Kidney (tissue), 14 donors: Measurements from ENCODE around the gene ZNF579. TPM values are rescaled to one million over a fixed set of nuclear protein-coding genes. Genes with fewer than 3 reads are reported as not detected.

Experiments used
- DNase-seq, 5 donors: peaks; one replicate each; pipeline ENCODE4 v3.0.0-alpha.2; 2013 to 2020
- FAIRE-seq: peaks from 2 replicates; lab custom pipeline; 2012; peaks lifted over from hg19 to GRCh38; lab: Jason Lieb, UNC
- H3K27ac ChIP-seq, 2 donors: one replicate each; pipeline ENCODE4 v1.7.0; 2013; ENCODE audit warnings: low read depth in 2 of 2, low read length in 2 of 2, inconsistent platforms in 1 of 2
- H3K27me3 ChIP-seq: one replicate; pipeline ENCODE4 v1.7.1; 2013; ENCODE audit warnings: low read length, inconsistent platforms; ENCODE audit not compliant: control insufficient read depth, insufficient read depth
- H3K36me3 ChIP-seq, 3 donors: one replicate each; pipeline versions ENCODE4 v1.7.0 to v1.7.1; 2013; ENCODE audit warnings: low read length in 3 of 3, control low read depth in 1 of 3, inconsistent platforms in 1 of 3; ENCODE audit not compliant: insufficient read depth in 3 of 3, control insufficient read depth in 2 of 3
- H3K4me1 ChIP-seq, 3 donors: one replicate each; pipeline versions ENCODE4 v1.7.0 to v1.7.1; 2013; ENCODE audit warnings: low read length in 3 of 3, inconsistent platforms in 1 of 3, low read depth in 1 of 3; ENCODE audit not compliant: control insufficient read depth in 2 of 3, insufficient read depth in 2 of 3
- H3K4me3 ChIP-seq, 3 donors: one replicate each; pipeline versions ENCODE4 v1.7.0 to v1.8.1; 2013; ENCODE audit warnings: low read length in 3 of 3, control low read depth in 1 of 3, inconsistent platforms in 1 of 3
- H3K9ac ChIP-seq, 3 donors: one replicate each; pipeline versions ENCODE4 v1.7.0 to v1.7.1; 2013; ENCODE audit warnings: low read length in 3 of 3, control low read depth in 1 of 3, inconsistent platforms in 1 of 3
- H3K9me3 ChIP-seq, 3 donors: one replicate each; pipeline versions ENCODE4 v1.7.0 to v1.7.1; 2013; ENCODE audit warnings: low read length in 3 of 3, control low read depth in 1 of 3, inconsistent platforms in 1 of 3; ENCODE audit not compliant: control insufficient read depth in 2 of 3, insufficient read depth in 1 of 3
- intact Hi-C: fragments of 100-400 bp; cut with DNase I; formaldehyde crosslinking; loops from one replicate; pipeline ENCODE4 v1.11.1; 2022
- polyA plus RNA-seq: library from polyadenylated mRNA; stranded (reverse); fragments of 350-450 nt; fragmentation: Illumina TruSeq; extraction: RNeasy Lipid Tissue Mini Kit (QIAGEN cat#74804); gene quantifications from one replicate; pipeline ENCODE4 v1.2.3, GENCODE V29; 2014; ENCODE audit warnings: low read depth, low replicate concordance; ENCODE audit not compliant: insufficient read depth
- total RNA-seq: library from RNA; stranded (reverse); fragmentation: NEBNext Ultra II Directional; extraction: Animal tissue kit (Norgen Biotek cat#: 25700); gene quantifications from one replicate; pipeline ENCODE4 v1.2.1, GENCODE V29; 2021
- TF ChIP-seq, protein P1 (sequence below): IDR thresholded peaks from 3 replicates; pipeline ENCODE4 v1.5.1; 2012; ENCODE audit warnings: mild to moderate bottlenecking, moderate library complexity, borderline replicate concordance; ENCODE audit not compliant: insufficient read depth; ENCODE audit errors: extremely low read depth
- donor health status: control.
- donor health status: control.
- donor health status: control.
- donor health status: control.
- donor health status: control.
- donor health status: DM: yes; HTN: yes; CAD: no.
- donor health status: Normal renal cell carcinoma (clear cell type).

The ZNF579 gene
- total and polyA plus RNA-seq, 2 donors from 2014 or later, result 10.9 to 16.6 TPM

DNA sequence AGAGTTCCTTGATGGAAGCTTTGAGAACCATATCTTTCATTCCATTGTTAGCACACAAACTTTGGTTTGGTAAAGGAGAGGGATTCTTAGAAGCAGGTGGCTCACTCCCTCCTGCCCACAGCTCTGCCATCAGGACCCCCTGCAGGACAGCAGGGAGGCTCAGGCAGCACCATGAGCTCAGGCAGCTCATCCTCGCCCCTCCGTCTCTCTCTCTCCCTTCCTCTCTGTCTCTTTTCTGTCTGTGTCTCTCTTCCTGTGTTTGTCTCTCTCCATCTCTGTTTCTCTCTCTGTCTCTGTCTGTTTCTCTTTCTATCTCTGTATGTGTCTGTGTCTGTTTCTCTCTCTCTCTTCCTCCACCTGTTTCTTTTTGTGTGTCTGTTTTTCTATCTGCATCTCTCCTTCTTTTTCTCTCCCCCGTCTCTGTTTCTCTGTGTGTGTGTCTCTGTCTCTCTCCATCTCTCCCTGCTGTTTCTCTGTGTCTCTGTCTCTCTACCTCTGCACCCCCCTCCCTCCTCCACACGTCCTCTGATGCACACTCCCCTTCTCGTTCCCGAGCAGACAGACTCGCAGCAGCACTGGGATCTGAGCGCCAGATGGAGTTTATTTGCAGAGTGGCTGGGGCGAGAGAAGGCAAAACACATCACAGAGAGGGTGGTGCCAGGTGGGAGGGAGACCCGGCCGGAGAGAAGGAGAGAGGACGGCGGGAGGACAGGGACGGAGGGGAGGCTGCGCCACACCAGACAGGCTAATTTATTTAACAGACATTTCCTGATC is 52.4 kb downstream of the ZNF579 start:
- Histone ChIP-seq H3K27ac (no peak overlapping the region), H3K9ac (no peak overlapping the region), H3K4me1 (peaks cover 0 to 8% (median 3%) of the 10 kb centered on the region in 3 donors), H3K36me3 (peaks cover 0 to 4% (median 0%) of the 10 kb centered on the region in 3 donors), H3K4me3 (no peak overlapping the region), H3K27me3 (no peaks in the 10 kb centered on the region), H3K9me3 (peaks cover 0 to 6% (median 0%) of the 10 kb centered on the region in 3 donors)
- FAIRE-seq, result no peak
- TF ChIP-seq, protein P1, sequence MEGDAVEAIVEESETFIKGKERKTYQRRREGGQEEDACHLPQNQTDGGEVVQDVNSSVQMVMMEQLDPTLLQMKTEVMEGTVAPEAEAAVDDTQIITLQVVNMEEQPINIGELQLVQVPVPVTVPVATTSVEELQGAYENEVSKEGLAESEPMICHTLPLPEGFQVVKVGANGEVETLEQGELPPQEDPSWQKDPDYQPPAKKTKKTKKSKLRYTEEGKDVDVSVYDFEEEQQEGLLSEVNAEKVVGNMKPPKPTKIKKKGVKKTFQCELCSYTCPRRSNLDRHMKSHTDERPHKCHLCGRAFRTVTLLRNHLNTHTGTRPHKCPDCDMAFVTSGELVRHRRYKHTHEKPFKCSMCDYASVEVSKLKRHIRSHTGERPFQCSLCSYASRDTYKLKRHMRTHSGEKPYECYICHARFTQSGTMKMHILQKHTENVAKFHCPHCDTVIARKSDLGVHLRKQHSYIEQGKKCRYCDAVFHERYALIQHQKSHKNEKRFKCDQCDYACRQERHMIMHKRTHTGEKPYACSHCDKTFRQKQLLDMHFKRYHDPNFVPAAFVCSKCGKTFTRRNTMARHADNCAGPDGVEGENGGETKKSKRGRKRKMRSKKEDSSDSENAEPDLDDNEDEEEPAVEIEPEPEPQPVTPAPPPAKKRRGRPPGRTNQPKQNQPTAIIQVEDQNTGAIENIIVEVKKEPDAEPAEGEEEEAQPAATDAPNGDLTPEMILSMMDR, result no peak
- DNase-seq, result peak in 1 of 5 donors; percentile 40
- intact Hi-C loops, result no loop called here

DNA sequence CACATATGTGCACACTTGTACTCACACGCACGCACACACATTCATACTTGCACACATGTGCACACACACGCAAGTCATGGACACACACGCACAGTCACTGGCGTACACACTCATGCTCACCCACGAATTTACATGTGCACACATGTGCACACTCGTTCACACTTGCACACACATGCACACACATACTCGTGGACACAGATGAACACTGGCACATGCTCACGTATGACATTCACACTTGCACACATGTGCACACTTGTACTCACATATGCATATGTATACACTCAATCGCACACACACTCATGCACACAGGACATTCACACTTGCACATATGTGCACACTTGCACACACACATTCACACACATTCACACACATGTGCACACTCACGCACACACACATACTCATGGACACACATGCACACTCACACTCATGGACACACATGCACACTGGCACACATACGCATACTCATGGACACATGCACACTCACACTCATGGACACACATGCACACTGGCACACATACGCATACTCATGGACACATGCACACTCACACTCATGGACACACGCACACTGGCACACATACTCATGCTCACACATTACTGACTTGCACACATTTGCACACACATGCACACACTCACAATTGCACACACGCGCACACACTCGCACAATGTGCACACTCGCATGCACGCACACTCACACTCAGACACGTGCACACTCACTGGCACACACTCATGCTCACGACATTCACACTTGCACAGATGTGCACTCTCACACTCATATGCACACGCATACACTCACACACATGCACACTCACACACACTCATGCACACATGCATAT is 53.2 kb downstream of the ZNF579 start:
- DNase-seq, result no peak
- FAIRE-seq, result no peak
- H3K4me3 ChIP-seq, result no peak overlapping the region
- TF ChIP-seq, protein P1, result no peak
- intact Hi-C loops, result no loop called here
- peaks cover 0 to 8% (median 3%) of the 10 kb centered on the region in 3 donors for H3K4me1 ChIP-seq
- no peak overlapping the region for H3K9ac ChIP-seq
- peaks cover 0 to 6% (median 0%) of the 10 kb centered on the region in 3 donors for H3K9me3 ChIP-seq
- no peaks in the 10 kb centered on the region for H3K27me3 ChIP-seq
- peaks cover 0 to 4% (median 0%) of the 10 kb centered on the region in 3 donors for H3K36me3 ChIP-seq
- H3K27ac ChIP-seq, result no peak overlapping the region

Other genes with a start within 250 kb of the ZNF579 start
- 13.0 TPM for gene KMT5C, start 241.0 kb downstream of the ZNF579 start, total RNA-seq
- gene KMT5C, start 241.0 kb downstream of the ZNF579 start, polyA plus RNA-seq, result 4.1 TPM
- gene COX6B2, start 226.1 kb downstream of the ZNF579 start, total RNA-seq, result 3.8 TPM
- gene COX6B2, start 226.1 kb downstream of the ZNF579 start, polyA plus RNA-seq, result 0.62 TPM
- gene GARIN5B, start 217.6 kb downstream of the ZNF579 start, total RNA-seq, result not detected
- not detected for gene GARIN5B, start 217.6 kb downstream of the ZNF579 start, polyA plus RNA-seq
- gene IL11, start 210.4 kb downstream of the ZNF579 start, total RNA-seq, result 0.47 TPM
- gene IL11, start 210.4 kb downstream of the ZNF579 start, polyA plus RNA-seq, result 0.37 TPM
- gene TMEM190, start 204.0 kb downstream of the ZNF579 start, total RNA-seq, result not detected
- not detected for gene TMEM190, start 204.0 kb downstream of the ZNF579 start, polyA plus RNA-seq
- 24.3 TPM for gene TMEM238, start 196.6 kb downstream of the ZNF579 start, total RNA-seq
- 8.1 TPM for gene TMEM238, start 196.6 kb downstream of the ZNF579 start, polyA plus RNA-seq
- 1,259 TPM for gene RPL28, start 194.9 kb downstream of the ZNF579 start, total RNA-seq
- gene RPL28, start 194.9 kb downstream of the ZNF579 start, polyA plus RNA-seq, result 1,453 TPM
- gene UBE2S, start 173.1 kb downstream of the ZNF579 start, total RNA-seq, result 16.8 TPM
- 20.8 TPM for gene UBE2S, start 173.1 kb downstream of the ZNF579 start, polyA plus RNA-seq
- gene SHISA7, start 137.5 kb downstream of the ZNF579 start, total RNA-seq, result not detected
- not detected for gene SHISA7, start 137.5 kb downstream of the ZNF579 start, polyA plus RNA-seq
- 45.9 TPM for gene ISOC2, start 119.2 kb downstream of the ZNF579 start, total RNA-seq
- 326 TPM for gene ISOC2, start 119.2 kb downstream of the ZNF579 start, polyA plus RNA-seq
- not detected for gene C19orf85, start 116.1 kb downstream of the ZNF579 start, total RNA-seq
- not detected for gene C19orf85, start 116.1 kb downstream of the ZNF579 start, polyA plus RNA-seq
- gene ZNF628, start 104.2 kb downstream of the ZNF579 start, total RNA-seq, result 12.0 TPM
- gene ZNF628, start 104.2 kb downstream of the ZNF579 start, polyA plus RNA-seq, result 2.3 TPM
- 42.6 TPM for gene NAT14, start 95.7 kb downstream of the ZNF579 start, total RNA-seq
- 45.0 TPM for gene NAT14, start 95.7 kb downstream of the ZNF579 start, polyA plus RNA-seq
- 9.4 TPM for gene SSC5D, start 92.4 kb downstream of the ZNF579 start, total RNA-seq
- gene SSC5D, start 92.4 kb downstream of the ZNF579 start, polyA plus RNA-seq, result 2.2 TPM
- not detected for gene SBK2, start 43.7 kb downstream of the ZNF579 start, total RNA-seq
- not detected for gene SBK2, start 43.7 kb downstream of the ZNF579 start, polyA plus RNA-seq
- gene SBK3, start 35.3 kb downstream of the ZNF579 start, total RNA-seq, result 0.66 TPM
- not detected for gene SBK3, start 35.3 kb downstream of the ZNF579 start, polyA plus RNA-seq
- gene FIZ1, start 18.7 kb upstream of the ZNF579 start, total RNA-seq, result 17.9 TPM
- 11.9 TPM for gene FIZ1, start 18.7 kb upstream of the ZNF579 start, polyA plus RNA-seq
- gene ZNF524, start 19.4 kb upstream of the ZNF579 start, total RNA-seq, result 22.9 TPM
- gene ZNF524, start 19.4 kb upstream of the ZNF579 start, polyA plus RNA-seq, result 32.6 TPM
- gene ZNF865, start 24.8 kb upstream of the ZNF579 start, total RNA-seq, result 17.4 TPM
- 5.8 TPM for gene ZNF865, start 24.8 kb upstream of the ZNF579 start, polyA plus RNA-seq
- 9.8 TPM for gene ZNF784, start 43.7 kb upstream of the ZNF579 start, total RNA-seq
- gene ZNF784, start 43.7 kb upstream of the ZNF579 start, polyA plus RNA-seq, result 6.6 TPM
- gene ZNF580, start 60.2 kb upstream of the ZNF579 start, total RNA-seq, result 56.8 TPM
- gene ZNF580, start 60.2 kb upstream of the ZNF579 start, polyA plus RNA-seq, result 47.0 TPM
- gene ZNF581, start 62.8 kb upstream of the ZNF579 start, total RNA-seq, result 23.6 TPM
- 22.0 TPM for gene ZNF581, start 62.8 kb upstream of the ZNF579 start, polyA plus RNA-seq
- gene CCDC106, start 67.4 kb upstream of the ZNF579 start, total RNA-seq, result 22.7 TPM
- 51.9 TPM for gene CCDC106, start 67.4 kb upstream of the ZNF579 start, polyA plus RNA-seq
- 161 TPM for gene U2AF2, start 74.2 kb upstream of the ZNF579 start, total RNA-seq
- 54.8 TPM for gene U2AF2, start 74.2 kb upstream of the ZNF579 start, polyA plus RNA-seq
- 145 TPM for gene EPN1, start 94.4 kb upstream of the ZNF579 start, total RNA-seq
- 138 TPM for gene EPN1, start 94.4 kb upstream of the ZNF579 start, polyA plus RNA-seq
- gene NLRP9, start 157.6 kb upstream of the ZNF579 start, total RNA-seq, result 0.09 TPM
- gene NLRP9, start 157.6 kb upstream of the ZNF579 start, polyA plus RNA-seq, result not detected
- 0.41 TPM for gene RFPL4A, start 178.2 kb upstream of the ZNF579 start, total RNA-seq
- gene RFPL4A, start 178.2 kb upstream of the ZNF579 start, polyA plus RNA-seq, result not detected
- gene RFPL4AL1, start 188.3 kb upstream of the ZNF579 start, total RNA-seq, result not detected
- gene RFPL4AL1, start 188.3 kb upstream of the ZNF579 start, polyA plus RNA-seq, result not detected